ENCODE data around the gene SLC15A1.

GRCh38 chr13:98721825-98722510, 30.5 kb downstream of the SLC15A1 start:
- TF ChIP-seq CEBPB (IDR thresholded peaks at IDR 0.05; ENCODE audit: low read depth) (0 out of 2 replicates have a peak, but pooled peaks have one; percentile 33), CTCF (IDR thresholded peaks at IDR 0.05 in 2 of 3, conservative IDR thresholded peaks at IDR 0.05 in 1 of 3; ENCODE audit: borderline replicate concordance in 1 of 3, insufficient read depth in 1 of 3, low read depth in 2 of 3, low read length in 2 of 3) (no peak), ELF1 (IDR thresholded peaks at IDR 0.05; ENCODE audit: borderline replicate concordance, low read depth) (no peak), POLR2AphosphoS5 (IDR thresholded peaks at IDR 0.05; ENCODE audit: low read depth, low read length) (no peak)

All from HCT116 (cell line).